Nephron progenitor cell (in vitro differentiated cells): Measurements from ENCODE around the gene TRIM4.
"Not testable (repeated sequence)": the region's sequence is repeated elsewhere in the genome, so short reads cannot be mapped to it uniquely, and the experiment has no call there.

Experiments used
- DNase-seq: peaks from one replicate; pipeline ENCODE4 v3.0.0; 2021
- H3K27ac Mint-ChIP-seq: 2 replicates; pipeline ENCODE4 v1.8.0; 2021; ENCODE audit warnings: mild to moderate bottlenecking, moderate library complexity, mixed read lengths
- H3K27me3 Mint-ChIP-seq: 2 replicates; pipeline ENCODE4 v1.8.0; 2021; ENCODE audit warnings: mild to moderate bottlenecking, low read depth, mixed read lengths; ENCODE audit not compliant: poor library complexity
- H3K36me3 Mint-ChIP-seq: 2 replicates; pipeline ENCODE4 v1.8.0; 2021; ENCODE audit warnings: low read depth, mixed read lengths
- H3K4me1 Mint-ChIP-seq: 2 replicates; pipeline ENCODE4 v1.8.0; 2021; ENCODE audit warnings: mixed read lengths
- H3K4me3 Mint-ChIP-seq: 2 replicates; pipeline ENCODE4 v1.8.0; 2021; ENCODE audit warnings: mild to moderate bottlenecking, moderate library complexity, mixed read lengths
- H3K9me3 Mint-ChIP-seq: 2 replicates; pipeline ENCODE4 v1.8.0; 2021; ENCODE audit warnings: mild to moderate bottlenecking, moderate library complexity, mixed read lengths
- CTCF ChIP-seq: fragments of 200-600 bp; sonication (generic); IDR thresholded peaks from 2 replicates; pipeline ENCODE4 v1.5.0; 2021; ENCODE audit warnings: antibody characterized with exemption

The TRIM4 gene

DNA sequence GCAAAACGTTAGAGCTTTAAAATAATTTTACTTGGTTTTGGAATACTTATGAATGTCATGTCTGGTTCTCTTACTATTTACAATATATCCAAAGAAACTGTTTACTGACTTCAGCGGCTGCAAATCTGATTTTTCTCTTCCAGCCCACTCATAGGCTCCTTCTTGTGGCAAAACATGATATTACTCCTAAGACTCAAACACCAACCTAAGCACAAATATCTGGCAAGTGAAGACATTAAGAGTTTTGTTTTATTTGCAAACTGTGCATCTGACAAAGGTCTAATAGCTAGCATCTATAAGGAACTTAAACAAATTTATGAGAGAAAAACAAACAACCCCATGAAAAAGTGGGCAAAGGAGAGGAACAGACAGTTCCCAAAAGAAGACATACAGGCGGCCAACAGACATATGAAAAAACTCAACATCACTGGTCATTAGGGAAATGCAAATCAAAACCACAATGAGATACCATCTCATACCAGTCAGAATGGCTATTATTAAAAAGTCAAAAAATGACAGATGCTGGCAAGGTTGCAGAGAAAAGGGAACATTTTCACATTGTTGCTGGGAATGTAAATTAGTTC, 30.4 kb upstream of the TRIM4 start:
- H3K4me1 Mint-ChIP-seq, result no peaks in the 10 kb centered on the region
- H3K36me3 Mint-ChIP-seq, result no peaks in the 10 kb centered on the region
- H3K27me3 Mint-ChIP-seq, result peaks cover 4% of the 10 kb centered on the region
- H3K27ac Mint-ChIP-seq, result no peak overlapping the region
- peaks cover 30% of the 10 kb centered on the region for H3K9me3 Mint-ChIP-seq
- H3K4me3 Mint-ChIP-seq, result no peak overlapping the region
- DNase-seq, result no peak
- no peak for TF ChIP-seq CTCF

GRCh38 chr7:99947608-99948007, 28.3 kb upstream of the TRIM4 start:
- H3K36me3 Mint-ChIP-seq, result no peaks in the 10 kb centered on the region
- no peak for TF ChIP-seq CTCF
- H3K9me3 Mint-ChIP-seq, result peaks cover 30% of the 10 kb centered on the region
- H3K4me3 Mint-ChIP-seq, result no peak overlapping the region
- H3K4me1 Mint-ChIP-seq, result peaks cover 4% of the 10 kb centered on the region
- H3K27me3 Mint-ChIP-seq, result peaks cover 7% of the 10 kb centered on the region
- H3K27ac Mint-ChIP-seq, result no peak overlapping the region
- DNase-seq, result no peak

DNA sequence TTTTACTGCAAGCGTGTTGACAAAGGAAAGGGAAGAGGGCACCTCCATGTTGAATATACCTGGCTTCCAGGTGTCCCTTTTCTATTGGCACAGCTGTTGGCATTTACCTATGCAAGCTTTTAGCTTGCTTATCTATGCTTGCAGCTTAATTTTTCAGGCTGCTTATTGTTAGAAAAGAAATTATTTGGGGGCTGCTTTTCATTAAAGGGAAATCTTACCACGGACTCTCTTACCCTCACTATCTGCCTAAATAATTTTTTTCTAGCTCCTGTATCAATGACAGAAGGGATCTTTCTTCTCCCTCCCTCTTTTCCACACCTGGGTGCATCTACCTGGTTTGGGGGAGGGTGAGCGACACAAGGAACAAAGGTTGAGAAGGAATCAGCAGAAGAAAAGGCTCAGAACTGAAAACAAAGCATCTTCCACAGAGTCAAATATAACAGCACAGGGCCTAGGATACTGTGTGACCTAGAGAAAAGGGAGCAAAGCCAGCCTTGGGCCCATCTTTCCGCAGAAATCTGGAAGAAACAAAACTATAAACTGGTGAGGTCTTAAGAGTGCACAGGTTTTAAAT, 25.3 kb upstream of the TRIM4 start:
- Mint-ChIP-seq H3K27ac (no peak overlapping the region), H3K36me3 (no peaks in the 10 kb centered on the region), H3K9me3 (peaks cover 16% of the 10 kb centered on the region), H3K27me3 (peaks cover 14% of the 10 kb centered on the region), H3K4me3 (no peak overlapping the region), H3K4me1 (peaks cover 4% of the 10 kb centered on the region)
- DNase-seq, result no peak
- no peak for TF ChIP-seq CTCF

DNA sequence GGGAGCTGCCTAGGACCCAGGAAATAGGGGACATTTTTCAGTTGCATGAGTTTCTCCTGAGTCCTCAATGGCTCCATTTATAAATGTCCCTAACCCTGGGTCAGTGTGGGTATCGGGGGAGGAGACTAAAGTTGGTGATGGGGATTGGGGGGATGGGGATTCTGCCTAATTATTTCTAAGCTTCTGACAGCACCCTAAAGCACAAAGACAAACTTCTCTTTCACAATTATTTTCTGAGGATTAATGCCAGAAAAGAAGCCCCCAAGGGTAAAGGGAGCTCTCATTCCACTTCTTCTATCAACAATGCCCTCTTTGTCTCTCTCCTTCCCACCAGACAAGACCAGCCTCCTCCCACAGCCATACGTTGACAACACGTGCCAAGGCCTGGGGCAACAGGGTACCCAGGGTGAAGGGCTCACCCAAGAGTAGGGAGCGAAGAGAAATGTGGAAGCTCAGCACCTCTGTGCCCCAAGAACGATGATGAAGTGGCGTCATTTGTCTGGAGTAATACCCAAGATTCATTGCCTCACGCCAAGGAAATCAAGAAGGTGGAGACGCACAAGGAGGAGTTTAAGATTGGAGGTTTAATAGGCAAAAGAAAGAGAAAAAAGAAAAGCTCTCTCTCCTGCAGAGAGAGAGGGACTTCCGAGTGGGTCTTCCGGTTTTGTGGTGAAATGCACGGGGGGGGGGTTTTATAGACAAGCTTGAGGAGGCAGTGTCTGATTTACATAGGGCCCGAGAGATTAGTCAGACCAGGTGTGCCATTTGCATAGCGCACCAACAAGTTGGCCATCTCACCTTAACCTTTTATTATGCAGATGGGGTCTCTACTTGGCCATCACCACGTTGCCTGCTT, 24.5 kb upstream of the TRIM4 start:
- no peak for DNase-seq
- TF ChIP-seq CTCF, result no peak
- Mint-ChIP-seq H3K27me3 (peaks cover 14% of the 10 kb centered on the region), H3K4me3 (no peak overlapping the region), H3K27ac (no peak overlapping the region), H3K36me3 (no peaks in the 10 kb centered on the region), H3K9me3 (peaks cover 16% of the 10 kb centered on the region), H3K4me1 (peaks cover 4% of the 10 kb centered on the region)

GRCh38 chr7:99938296-99938695, 19.0 kb upstream of the TRIM4 start:
- no peak for TF ChIP-seq CTCF
- Mint-ChIP-seq H3K4me1 (no peaks in the 10 kb centered on the region), H3K27ac (no peak overlapping the region), H3K4me3 (no peak overlapping the region), H3K9me3 (peaks cover 24% of the 10 kb centered on the region), H3K36me3 (no peaks in the 10 kb centered on the region), H3K27me3 (peaks cover 19% of the 10 kb centered on the region)
- no peak for DNase-seq

- peaks cover 20% of the 10 kb centered on the region for H3K9me3 Mint-ChIP-seq
- not testable (repeated sequence) for H3K4me1 Mint-ChIP-seq, DNase-seq, H3K4me3 Mint-ChIP-seq, H3K36me3 Mint-ChIP-seq, H3K27ac Mint-ChIP-seq
- peaks cover 36% of the 10 kb centered on the region for H3K27me3 Mint-ChIP-seq
Measured at GRCh38 chr7:99935009-99935408, 15.7 kb upstream of the TRIM4 start.
